AG04450 (cell line): ENCODE results near the gene TPBGL. TPM values are rescaled to one million over a fixed set of nuclear protein-coding genes. Genes with fewer than 3 reads are reported as not detected.

ENCODE experiments used
- CTCF ChIA-PET: fragments of 300-600, 350-600 bp; formaldehyde crosslinking; extraction: SDS; loops from one replicate; lab custom pipeline; 2022; ENCODE audit warnings: antibody characterized with exemption, inconsistent platforms; lab: Charles Lee
- POLR2A ChIA-PET: fragments of 350-600 bp; formaldehyde crosslinking; extraction: SDS; loops from one replicate; lab custom pipeline; 2021; ENCODE audit warnings: antibody characterized with exemption, inconsistent platforms; lab: Yijun Ruan, JAX
- DNase-seq: peaks from one replicate; pipeline ENCODE4 v3.0.0-alpha.2; 2011; ENCODE audit warnings: low read depth, low spot score
- H3K27ac ChIP-seq: one replicate; pipeline ENCODE4 v1.5.1; 2012; ENCODE audit warnings: low read depth, low read length, control low read depth
- H3K27me3 ChIP-seq: one replicate; pipeline ENCODE4 v1.6.0; 2012; ENCODE audit warnings: low read length; ENCODE audit not compliant: control insufficient read depth, insufficient read depth
- H3K4me3 ChIP-seq: 2 replicates; pipeline ENCODE4 v1.5.1; 2011; ENCODE audit warnings: mild to moderate bottlenecking, low read depth, low read length, control low read depth
- H3K9me3 ChIP-seq: 2 replicates; pipeline ENCODE4 v1.5.1; 2012; ENCODE audit warnings: low read length; ENCODE audit not compliant: control insufficient read depth, insufficient read depth
- CTCF ChIP-seq: IDR thresholded peaks from 2 replicates; pipeline ENCODE4 v1.5.1; 2011; ENCODE audit warnings: low read depth, low read length, control low read depth, inconsistent platforms
- polyA plus RNA-seq: library from polyadenylated mRNA; depleted of rRNA; stranded (reverse); fragments of >200 nt; gene quantifications from 2 replicates; pipeline ENCODE4 v1.2.3, GENCODE V29; 2011

TPBGL gene
- polyA plus RNA-seq, 1 experiment = not detected

GRCh38 chr11:75246671-75247350 is 6.2 kb downstream of the TPBGL start:
- POLR2A ChIA-PET = no interaction called here
- Histone ChIP-seq H3K9me3 (no peaks in the 10 kb centered on the region; the same call in 1 of the 2 replicates), H3K27me3 (peaks cover 49% of the 10 kb centered on the region), H3K27ac (no peak overlapping the region), H3K4me3 (no peak overlapping the region)
- TF ChIP-seq CTCF = no peak
- DNase-seq = no peak
- CTCF ChIA-PET = interaction anchor here (0.7 to 6.9 kb wide), 4 partner anchors 7 to 224 kb away, joined by 3 to 164 read pairs (median 26); no protein-coding TSS in a partner anchor

GRCh38 chr11:75248924-75249256 is 8.3 kb downstream of the TPBGL start:
- CTCF ChIA-PET = interaction anchor here (0.6 to 6.9 kb wide), 31 partner anchors 9 to 546 kb away, joined by 3 to 164 read pairs (median 6); no protein-coding TSS in a partner anchor
- DNase-seq = no peak
- POLR2A ChIA-PET = interaction anchor here (0.6 to 1.0 kb wide), 2 partner anchors 106 to 226 kb away, joined by 3 read pairs; no protein-coding TSS in a partner anchor
- H3K9me3 ChIP-seq = peaks cover 3% of the 10 kb centered on the region; the same call in 1 of the 2 replicates
- no peak overlapping the region for H3K4me3 ChIP-seq
- peaks cover 37% of the 10 kb centered on the region for H3K27me3 ChIP-seq
- TF ChIP-seq CTCF = no peak
- no peak overlapping the region for H3K27ac ChIP-seq

GRCh38 chr11:75249704-75250103 is 9.1 kb downstream of the TPBGL start:
- ChIA-PET CTCF (interaction anchor here (1.4 to 6.9 kb wide), 14 partner anchors 8 to 324 kb away, joined by 3 to 164 read pairs (median 14); no protein-coding TSS in a partner anchor), POLR2A (no interaction called here)
- DNase-seq = no peak
- Histone ChIP-seq H3K4me3 (no peak overlapping the region), H3K9me3 (peaks cover 3% of the 10 kb centered on the region; the same call in 1 of the 2 replicates), H3K27ac (no peak overlapping the region), H3K27me3 (peaks cover 29% of the 10 kb centered on the region)
- TF ChIP-seq CTCF = no peak

- TF ChIP-seq CTCF = no peak
- Histone ChIP-seq H3K27ac (no peak overlapping the region), H3K4me3 (no peak overlapping the region), H3K9me3 (peaks cover 3% of the 10 kb centered on the region; the same call in 1 of the 2 replicates), H3K27me3 (no peaks in the 10 kb centered on the region)
- ChIA-PET CTCF (no interaction called here), POLR2A (no interaction called here)
- DNase-seq = no peak
Measured at GRCh38 chr11:75254326-75254725, 13.8 kb downstream of the TPBGL start.
